Liver (tissue), 3 donors: ENCODE measurements around the gene C1QTNF7.

ENCODE experiments used
- CTCF ChIP-seq: fragments of 150-350 bp; IDR thresholded peaks from 2 replicates; pipeline ENCODE4 v1.5.1; 2017; ENCODE audit warnings: improper control_type of control experiment, low read depth, low read length; ENCODE audit not compliant: missing input control
- MAX ChIP-seq: IDR thresholded peaks from 2 replicates; pipeline ENCODE4 v1.6.1; 2016; ENCODE audit warnings: antibody characterized with exemption
- RAD21 ChIP-seq, 2 donors: IDR thresholded peaks; 2 replicates each; pipeline ENCODE4 v1.6.1; 2016; ENCODE audit warnings: antibody characterized with exemption in 2 of 2, mild to moderate bottlenecking in 2 of 2
- RXRA ChIP-seq, 2 donors: IDR thresholded peaks; 2 replicates each; pipeline ENCODE4 v1.6.1; 2017 to 2018; ENCODE audit warnings: antibody characterized with exemption in 2 of 2, mild to moderate bottlenecking in 1 of 2
- TAF1 ChIP-seq: conservative IDR thresholded peaks from 2 replicates; pipeline ENCODE4 v1.6.1; 2016; ENCODE audit warnings: antibody characterized with exemption, mild to moderate bottlenecking
- TF ChIP-seq, protein P1 (sequence below): IDR thresholded peaks from 2 replicates; pipeline ENCODE4 v1.6.1; 2016; ENCODE audit warnings: antibody characterized with exemption
- TF ChIP-seq, protein P2 (sequence below): IDR thresholded peaks from 2 replicates; pipeline ENCODE4 v1.6.1; 2016; ENCODE audit warnings: antibody characterized with exemption, mild to moderate bottlenecking
- donor health status: healthy.
- donor health status: healthy.

GRCh38 chr4:15420642-15421041, 7.2 kb upstream of the C1QTNF7 start:
- TF ChIP-seq, protein P1, sequence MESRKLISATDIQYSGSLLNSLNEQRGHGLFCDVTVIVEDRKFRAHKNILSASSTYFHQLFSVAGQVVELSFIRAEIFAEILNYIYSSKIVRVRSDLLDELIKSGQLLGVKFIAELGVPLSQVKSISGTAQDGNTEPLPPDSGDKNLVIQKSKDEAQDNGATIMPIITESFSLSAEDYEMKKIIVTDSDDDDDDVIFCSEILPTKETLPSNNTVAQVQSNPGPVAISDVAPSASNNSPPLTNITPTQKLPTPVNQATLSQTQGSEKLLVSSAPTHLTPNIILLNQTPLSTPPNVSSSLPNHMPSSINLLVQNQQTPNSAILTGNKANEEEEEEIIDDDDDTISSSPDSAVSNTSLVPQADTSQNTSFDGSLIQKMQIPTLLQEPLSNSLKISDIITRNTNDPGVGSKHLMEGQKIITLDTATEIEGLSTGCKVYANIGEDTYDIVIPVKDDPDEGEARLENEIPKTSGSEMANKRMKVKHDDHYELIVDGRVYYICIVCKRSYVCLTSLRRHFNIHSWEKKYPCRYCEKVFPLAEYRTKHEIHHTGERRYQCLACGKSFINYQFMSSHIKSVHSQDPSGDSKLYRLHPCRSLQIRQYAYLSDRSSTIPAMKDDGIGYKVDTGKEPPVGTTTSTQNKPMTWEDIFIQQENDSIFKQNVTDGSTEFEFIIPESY, result no peak
- TF ChIP-seq, protein P2, sequence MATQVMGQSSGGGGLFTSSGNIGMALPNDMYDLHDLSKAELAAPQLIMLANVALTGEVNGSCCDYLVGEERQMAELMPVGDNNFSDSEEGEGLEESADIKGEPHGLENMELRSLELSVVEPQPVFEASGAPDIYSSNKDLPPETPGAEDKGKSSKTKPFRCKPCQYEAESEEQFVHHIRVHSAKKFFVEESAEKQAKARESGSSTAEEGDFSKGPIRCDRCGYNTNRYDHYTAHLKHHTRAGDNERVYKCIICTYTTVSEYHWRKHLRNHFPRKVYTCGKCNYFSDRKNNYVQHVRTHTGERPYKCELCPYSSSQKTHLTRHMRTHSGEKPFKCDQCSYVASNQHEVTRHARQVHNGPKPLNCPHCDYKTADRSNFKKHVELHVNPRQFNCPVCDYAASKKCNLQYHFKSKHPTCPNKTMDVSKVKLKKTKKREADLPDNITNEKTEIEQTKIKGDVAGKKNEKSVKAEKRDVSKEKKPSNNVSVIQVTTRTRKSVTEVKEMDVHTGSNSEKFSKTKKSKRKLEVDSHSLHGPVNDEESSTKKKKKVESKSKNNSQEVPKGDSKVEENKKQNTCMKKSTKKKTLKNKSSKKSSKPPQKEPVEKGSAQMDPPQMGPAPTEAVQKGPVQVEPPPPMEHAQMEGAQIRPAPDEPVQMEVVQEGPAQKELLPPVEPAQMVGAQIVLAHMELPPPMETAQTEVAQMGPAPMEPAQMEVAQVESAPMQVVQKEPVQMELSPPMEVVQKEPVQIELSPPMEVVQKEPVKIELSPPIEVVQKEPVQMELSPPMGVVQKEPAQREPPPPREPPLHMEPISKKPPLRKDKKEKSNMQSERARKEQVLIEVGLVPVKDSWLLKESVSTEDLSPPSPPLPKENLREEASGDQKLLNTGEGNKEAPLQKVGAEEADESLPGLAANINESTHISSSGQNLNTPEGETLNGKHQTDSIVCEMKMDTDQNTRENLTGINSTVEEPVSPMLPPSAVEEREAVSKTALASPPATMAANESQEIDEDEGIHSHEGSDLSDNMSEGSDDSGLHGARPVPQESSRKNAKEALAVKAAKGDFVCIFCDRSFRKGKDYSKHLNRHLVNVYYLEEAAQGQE, result no peak
- no peak for TF ChIP-seq CTCF
- TF ChIP-seq TAF1, result no peak
- TF ChIP-seq MAX, result no peak
- no peak for TF ChIP-seq RAD21 (IDR thresholded peaks at IDR 0.05)
- TF ChIP-seq RXRA (IDR thresholded peaks at IDR 0.05), result no peak
